NCI-H526 treated with DMSO at 0.1 percent for 48 hours (cell line): ENCODE results near the gene TRDN.
"Not testable (repeated sequence)": the region's sequence is repeated elsewhere in the genome, so short reads cannot be mapped to it uniquely, and the experiment has no call there.

Experiments used
- DNase-seq: peaks from one replicate; lab custom pipeline; 2025; lab: John Stamatoyannopoulos, UW

TRDN gene

GRCh38 chr6:123562677-123563076 lies 74.1 kb downstream of the TRDN start:
- DNase-seq = no peak

DNA sequence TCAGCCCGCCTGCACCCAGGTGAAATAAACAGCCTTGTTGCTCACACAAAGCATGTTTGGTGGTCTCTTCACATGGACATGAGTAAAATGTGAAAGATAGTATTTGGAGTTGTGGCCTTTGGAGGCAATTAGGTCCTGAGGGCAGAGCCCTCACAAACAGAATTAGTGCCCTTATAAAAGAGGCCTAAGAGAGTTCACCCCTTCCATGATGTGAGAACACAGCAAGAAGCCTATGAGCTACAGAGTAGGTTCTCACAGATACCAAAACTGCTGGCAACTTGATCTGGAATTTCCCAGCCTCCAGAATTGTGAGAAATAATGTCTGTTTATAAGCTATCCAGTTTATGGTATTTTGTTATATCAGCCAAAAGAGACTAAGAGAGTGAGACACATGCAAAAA lies 74.5 kb downstream of the TRDN start:
- no peak for DNase-seq

DNA sequence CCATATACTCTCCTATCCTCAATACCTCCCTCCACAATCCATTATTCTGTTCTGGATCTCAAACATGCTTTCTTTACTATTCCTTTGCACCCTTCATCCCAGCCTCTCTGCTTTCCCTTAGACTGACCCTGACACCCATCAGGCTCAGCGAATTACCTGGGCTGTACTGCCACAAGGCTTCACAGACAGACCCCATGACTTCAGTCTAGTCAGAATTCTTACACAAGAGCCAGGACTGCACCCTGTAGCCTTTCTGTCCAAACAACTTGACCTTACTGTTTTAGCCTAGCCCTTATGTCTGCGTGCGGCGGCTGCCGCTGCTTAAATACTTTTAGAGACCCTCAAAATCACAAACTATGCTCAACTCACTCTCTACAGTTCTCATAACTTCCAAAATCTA lies 76.9 kb downstream of the TRDN start:
- not testable (repeated sequence) for DNase-seq

- DNase-seq = not testable (repeated sequence)
These were observed 79.3 kb downstream of the TRDN start for GRCh38 chr6:123557474-123557873.

DNA sequence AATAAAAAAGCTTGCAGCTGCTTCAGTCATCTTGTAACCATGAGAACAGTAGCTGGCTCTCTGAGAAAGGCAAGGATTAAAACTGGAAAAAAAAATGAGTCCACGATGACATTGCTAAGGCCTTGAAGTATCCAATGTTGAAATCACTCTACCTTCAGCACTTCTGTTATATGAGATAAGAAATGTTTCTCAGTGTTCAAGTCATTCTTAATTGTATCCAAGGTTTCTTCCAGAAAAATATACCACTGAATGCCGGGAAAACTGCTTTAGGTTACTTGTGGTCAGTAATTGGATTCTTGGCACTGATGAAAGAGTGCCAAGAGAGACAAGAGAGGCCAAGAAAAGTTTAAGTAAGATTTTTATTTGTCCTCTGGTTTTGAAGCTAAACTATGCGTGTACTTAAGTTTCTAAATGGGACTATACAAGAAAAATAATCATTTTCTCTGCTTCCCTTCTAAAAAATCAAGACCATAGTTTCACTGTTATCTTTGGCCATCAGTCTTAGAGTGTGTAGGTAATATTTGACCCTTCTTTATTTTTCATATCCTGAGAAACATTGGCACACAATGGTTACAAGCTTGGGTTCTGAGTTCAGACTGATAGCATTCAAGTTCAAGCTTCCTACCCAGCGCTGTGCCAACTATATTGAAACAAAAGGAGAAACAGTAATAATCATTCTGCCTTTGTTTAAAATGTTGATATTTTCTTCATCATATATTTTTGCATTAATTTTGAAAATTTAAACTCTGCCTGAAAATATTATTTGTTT lies 84.6 kb downstream of the TRDN start:
- DNase-seq = no peak

DNA sequence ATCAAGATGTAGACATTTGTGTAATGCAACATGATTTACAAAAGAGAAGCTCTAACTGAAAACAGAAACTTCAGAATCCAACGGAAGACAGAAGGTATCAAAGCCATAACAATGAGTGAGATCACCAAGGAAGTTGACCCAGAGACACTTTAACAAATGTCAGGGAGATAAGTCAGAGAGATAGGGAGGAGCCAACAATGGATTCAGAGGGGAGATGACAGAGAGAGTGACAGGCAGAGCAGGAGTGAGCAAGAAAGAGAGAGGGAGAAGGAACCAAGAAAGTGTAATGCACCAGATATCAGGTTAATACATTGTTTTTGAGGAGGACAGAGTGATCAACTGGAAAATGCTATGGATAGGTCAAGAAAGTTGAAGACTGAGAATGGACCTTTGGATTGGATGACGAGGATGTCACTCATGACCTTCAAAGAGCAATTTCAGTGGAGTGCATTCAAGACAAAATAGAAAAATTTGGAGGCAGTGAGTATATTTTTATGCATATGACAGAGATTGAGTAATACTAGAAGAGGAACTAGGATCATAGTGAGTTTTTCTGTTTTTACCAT lies 86.6 kb downstream of the TRDN start:
- DNase-seq = no peak

DNA sequence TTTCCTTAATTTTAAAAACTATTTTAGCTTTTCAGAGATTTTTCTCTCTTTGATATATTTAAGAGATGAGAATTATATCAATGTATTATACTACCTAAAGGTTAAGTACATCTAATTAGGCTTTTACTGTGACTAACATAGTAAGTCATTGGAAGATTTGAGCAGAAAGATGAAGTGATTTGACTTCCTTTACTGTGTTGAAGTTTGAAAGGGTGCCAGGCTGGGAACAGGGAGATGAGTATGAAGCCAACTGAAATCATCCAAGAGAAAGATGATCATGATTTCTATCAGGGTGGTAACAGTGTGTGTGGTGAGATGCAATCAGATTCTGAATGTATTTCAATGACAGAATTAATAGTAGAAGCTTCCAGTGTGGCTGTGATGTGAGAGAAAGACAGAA lies 87.3 kb downstream of the TRDN start:
- DNase-seq = no peak

DNA sequence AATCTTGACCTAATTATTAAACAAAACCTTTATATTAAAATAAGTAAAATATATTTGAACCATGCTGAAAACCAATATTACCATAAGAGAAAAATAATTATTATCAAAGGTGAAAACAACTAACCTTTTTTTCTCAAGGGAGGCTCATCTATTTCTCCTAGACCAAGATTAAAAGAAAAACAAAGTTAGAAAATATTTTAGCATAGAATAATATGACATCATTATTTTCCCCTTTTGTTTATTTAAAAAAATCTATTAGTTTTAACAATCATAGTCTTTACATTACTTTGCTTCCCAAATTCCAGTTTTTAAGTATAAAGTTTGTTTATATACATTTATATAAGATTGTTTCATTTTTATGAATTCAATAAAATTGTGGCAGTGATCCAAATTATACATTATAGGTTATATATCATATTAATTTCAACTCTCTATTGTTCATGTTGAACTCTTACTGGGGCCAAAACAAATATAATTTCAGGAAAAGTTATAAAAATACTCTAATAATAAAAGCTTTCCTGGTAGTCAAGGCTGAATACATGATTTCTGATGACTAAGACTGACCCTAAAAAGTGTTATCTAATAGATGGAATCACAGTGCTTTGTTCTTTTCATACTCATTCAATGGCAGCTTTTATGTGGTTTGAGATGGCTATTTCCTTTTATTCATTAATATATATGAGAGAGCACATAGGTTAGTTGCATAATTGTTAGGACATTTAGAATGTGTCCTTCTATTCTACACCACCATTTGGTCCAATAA lies 89.4 kb downstream of the TRDN start:
- no peak for DNase-seq

- DNase-seq = no peak
These were observed 90.2 kb downstream of the TRDN start for GRCh38 chr6:123546537-123546936.

GRCh38 chr6:123541462-123541861 lies 95.3 kb downstream of the TRDN start:
- no peak for DNase-seq

DNA sequence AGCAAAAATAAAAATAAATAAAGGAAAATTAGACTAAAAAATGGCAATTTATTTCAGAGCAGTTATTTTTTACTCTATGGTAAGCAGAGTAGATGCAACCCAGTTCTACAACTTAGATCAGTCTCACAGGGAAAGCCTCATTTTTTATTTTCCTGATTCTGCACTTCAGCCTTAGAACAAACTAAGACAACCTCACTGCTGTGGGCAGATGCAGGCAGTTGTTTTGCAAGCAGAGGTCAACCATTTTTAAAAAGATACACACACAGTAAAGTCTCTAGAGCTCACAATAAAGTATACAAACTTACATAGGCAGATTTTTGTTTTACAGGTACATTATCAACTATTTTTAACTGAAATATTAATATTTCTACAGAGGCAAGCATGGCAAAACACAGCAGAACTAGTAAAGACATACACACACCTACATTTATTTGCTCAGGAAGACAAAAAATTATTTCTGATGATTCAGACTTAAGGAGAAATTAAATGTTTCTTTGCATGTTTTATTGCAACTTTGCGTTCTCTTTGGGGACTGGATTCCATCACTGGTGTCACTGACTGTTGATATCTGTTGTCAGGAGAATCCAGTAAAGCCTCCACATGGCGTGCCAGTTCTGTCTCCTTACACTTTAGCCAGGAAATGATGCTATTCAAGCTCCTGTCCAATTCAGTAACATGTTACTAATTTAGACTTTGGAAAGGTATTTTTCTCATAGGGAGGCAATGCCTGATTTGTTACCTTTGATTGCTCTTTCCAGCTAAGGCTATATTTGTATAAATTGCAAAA lies 102.7 kb downstream of the TRDN start:
- DNase-seq = no peak

- DNase-seq = no peak
These were observed 106.9 kb downstream of the TRDN start for GRCh38 chr6:123529843-123530242.

- DNase-seq = no peak
These were observed 107.7 kb downstream of the TRDN start for GRCh38 chr6:123529058-123529457.

GRCh38 chr6:123527406-123527805 lies 109.3 kb downstream of the TRDN start:
- DNase-seq = no peak

DNA sequence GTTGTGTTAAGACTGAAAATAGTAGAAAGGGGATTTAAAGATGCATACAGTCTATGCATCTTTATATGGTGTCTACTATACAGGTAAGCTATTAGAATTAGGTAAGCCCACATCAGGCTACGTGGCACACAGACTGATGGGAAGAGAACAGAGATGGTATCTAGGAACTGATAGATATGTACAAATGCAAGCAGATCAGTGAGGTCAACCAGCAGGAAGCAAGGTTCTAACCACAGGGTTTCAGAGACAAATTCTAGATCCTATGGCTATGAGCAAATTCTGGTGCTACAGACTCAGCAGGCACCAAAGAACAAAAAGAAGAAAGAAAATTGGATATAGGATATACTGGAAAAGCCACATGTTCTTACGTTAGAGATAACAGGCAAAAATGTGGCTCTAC lies 110.6 kb downstream of the TRDN start:
- DNase-seq = no peak

DNA sequence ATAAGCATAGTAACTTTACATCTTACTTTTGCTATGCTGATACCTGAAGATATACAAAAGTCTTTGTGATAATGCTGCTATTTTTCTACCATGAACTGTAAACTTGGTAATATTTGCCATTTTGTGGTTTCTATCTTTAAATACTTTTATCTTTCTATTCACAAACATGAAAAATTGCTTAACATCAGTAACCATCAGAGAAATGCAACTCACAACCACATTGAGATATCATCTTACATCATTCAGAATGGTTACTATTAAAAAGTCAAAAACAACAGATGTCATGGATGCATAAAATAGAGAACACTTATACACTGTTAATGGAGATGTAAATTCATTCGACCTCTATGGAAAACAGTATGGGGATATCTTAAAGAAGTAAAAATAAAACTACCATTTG lies 112.0 kb downstream of the TRDN start:
- DNase-seq = no peak

GRCh38 chr6:123520217-123520616 lies 116.5 kb downstream of the TRDN start:
- DNase-seq = no peak

GRCh38 chr6:123519189-123519505 lies 117.6 kb downstream of the TRDN start:
- DNase-seq = no peak

DNA sequence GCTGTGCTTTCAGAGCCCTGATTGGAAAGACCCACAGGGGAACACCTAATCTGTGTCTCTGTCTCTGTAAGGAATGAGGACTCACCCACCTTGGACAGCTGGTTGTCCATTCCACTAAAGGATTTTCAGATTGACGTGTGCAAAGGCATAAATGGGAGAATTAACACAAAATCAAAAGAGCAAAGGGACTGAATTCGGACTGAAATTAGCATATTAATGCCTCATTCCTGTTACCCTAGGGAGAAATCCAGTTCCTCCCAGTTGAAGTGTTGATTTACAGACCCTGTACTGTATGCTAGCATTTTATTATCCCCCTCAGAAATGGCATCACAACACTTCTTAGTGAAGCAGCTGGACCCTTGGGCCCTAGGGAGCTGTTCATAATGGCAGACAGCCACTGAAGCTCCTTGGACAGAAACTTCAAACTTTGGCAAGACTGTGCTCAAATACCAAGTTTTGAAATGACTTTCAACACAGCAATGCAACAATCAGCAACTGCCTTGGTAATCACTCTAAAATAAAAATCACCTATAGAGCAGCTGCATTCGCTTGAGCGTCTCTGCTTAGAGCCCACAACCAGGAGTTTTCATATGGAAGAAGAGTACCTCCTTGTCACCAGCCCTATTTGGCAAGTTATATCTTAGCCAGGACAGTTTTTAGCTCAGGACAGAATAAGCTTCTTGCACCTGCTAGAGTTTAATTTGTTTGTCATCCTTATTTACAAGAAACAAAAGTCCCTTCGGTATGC lies 118.1 kb downstream of the TRDN start:
- no peak for DNase-seq

DNA sequence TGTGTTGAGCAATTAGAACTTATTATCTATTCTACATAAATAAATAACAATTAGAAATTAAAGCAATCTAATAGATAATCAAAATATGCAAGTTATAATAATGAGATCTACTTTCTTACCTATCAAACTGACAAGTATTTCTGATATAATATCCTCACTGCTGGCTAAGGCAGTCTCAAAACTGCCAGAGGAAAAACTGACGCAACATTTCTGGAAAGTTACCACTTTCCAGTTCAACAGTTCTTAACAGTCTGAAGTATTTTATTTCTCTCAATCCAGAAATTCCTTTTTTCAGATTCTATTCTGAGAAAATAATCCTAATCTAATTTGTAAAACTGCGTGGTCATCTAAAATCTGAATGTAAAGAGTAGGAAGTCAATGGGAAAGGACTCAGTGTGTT lies 121.0 kb downstream of the TRDN start:
- DNase-seq = no peak

DNA sequence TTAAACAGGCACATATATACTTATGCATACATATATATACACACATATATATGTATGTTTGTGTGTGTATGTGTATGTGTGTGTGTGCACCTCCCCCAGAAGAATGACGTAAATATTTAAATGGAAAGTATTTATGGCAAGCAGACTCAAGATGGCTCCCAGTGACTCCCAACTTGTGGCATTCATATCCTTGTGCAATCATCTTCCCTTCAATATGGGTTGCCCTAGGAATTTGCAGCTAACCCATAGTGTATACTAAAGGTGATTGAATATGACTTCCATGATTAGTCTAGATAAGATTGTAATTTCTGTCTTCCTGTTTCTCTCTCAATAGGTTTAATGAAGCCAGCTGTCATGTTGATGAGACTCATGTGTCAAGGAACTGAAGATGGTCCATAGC lies 127.6 kb downstream of the TRDN start:
- DNase-seq = no peak

- DNase-seq = no peak
These were observed 128.5 kb downstream of the TRDN start for GRCh38 chr6:123508290-123508689.
